Measurements from ENCODE around the gene CASTOR2. TPM values are rescaled to one million over a fixed set of nuclear protein-coding genes. Genes with fewer than 3 reads are reported as not detected.

CASTOR2 gene
- total RNA-seq, 6 experiments from 2014 or later = 2.1 to 10.2 (median 2.8) TPM

GRCh38 chr7:75040512-75040911 lies 76.0 kb downstream of the CASTOR2 start:
- Histone ChIP-seq H3K4me3 (no peak overlapping the region), H3K27ac (no peak overlapping the region), H3K9me3 (no peaks in the 10 kb centered on the region), H3K4me1 (no peaks in the 10 kb centered on the region), H3K36me3 (peaks cover 0 to 18% (median 0%) of the 10 kb centered on the region in 4 donors), H3K27me3 (no peaks in the 10 kb centered on the region)
- no peak for ATAC-seq
- intact Hi-C loops (cut with DNase I) = no loop called here
- TF ChIP-seq CTCF (IDR thresholded peaks at IDR 0.05) (no peak), POLR2A (IDR thresholded peaks at IDR 0.05) (no peak)
- no peak for DNase-seq
- WGBS (ENCODE audit: insufficient coverage, low coverage, low lambda C conversion rate, missing lambda C conversion rate) = 65% methylated on average over 5 of the region's 10 CpGs

- TF ChIP-seq CTCF (IDR thresholded peaks at IDR 0.05) (no peak), POLR2A (IDR thresholded peaks at IDR 0.05) (no peak)
- Histone ChIP-seq H3K27me3 (no peaks in the 10 kb centered on the region), H3K4me3 (no peak overlapping the region), H3K27ac (no peak overlapping the region), H3K9me3 (no peaks in the 10 kb centered on the region), H3K4me1 (peaks cover 0 to 4% (median 0%) of the 10 kb centered on the region in 4 donors), H3K36me3 (peaks cover 0 to 18% (median 0%) of the 10 kb centered on the region in 4 donors)
- DNase-seq (no peak), ATAC-seq (no peak)
- intact Hi-C loops (cut with DNase I) = no loop called here
- WGBS (ENCODE audit: insufficient coverage, low coverage, low lambda C conversion rate, missing lambda C conversion rate) = no CpG with 5 or more reads among the region's 19 CpGs
Observed at GRCh38 chr7:75042286-75042685, 77.8 kb downstream of the CASTOR2 start.

- ATAC-seq = no peak
- intact Hi-C loops (cut with DNase I) = no loop called here
- H3K4me3 ChIP-seq = no peak overlapping the region
- no peak for DNase-seq
- no peaks in the 10 kb centered on the region for H3K27me3 ChIP-seq
- WGBS (ENCODE audit: insufficient coverage, low coverage, low lambda C conversion rate, missing lambda C conversion rate) = 96% methylated on average over 8 of the region's 28 CpGs
- TF ChIP-seq POLR2A (IDR thresholded peaks at IDR 0.05) (no peak), CTCF (IDR thresholded peaks at IDR 0.05) (no peak)
- no peaks in the 10 kb centered on the region for H3K9me3 ChIP-seq
- no peak overlapping the region for H3K27ac ChIP-seq
- peaks cover 0 to 4% (median 0%) of the 10 kb centered on the region in 4 donors for H3K4me1 ChIP-seq
- peaks cover 0 to 22% (median 0%) of the 10 kb centered on the region in 4 donors for H3K36me3 ChIP-seq
Observed at GRCh38 chr7:75042831-75043703, 78.6 kb downstream of the CASTOR2 start.

GRCh38 chr7:75045881-75046280 lies 81.4 kb downstream of the CASTOR2 start:
- TF ChIP-seq POLR2A (IDR thresholded peaks at IDR 0.05) (no peak), CTCF (IDR thresholded peaks at IDR 0.05) (no peak)
- H3K27me3 ChIP-seq = no peaks in the 10 kb centered on the region
- H3K36me3 ChIP-seq = peaks cover 0 to 35% (median 2%) of the 10 kb centered on the region in 4 donors
- DNase-seq (no peak), ATAC-seq (no peak)
- H3K9me3 ChIP-seq = no peaks in the 10 kb centered on the region
- intact Hi-C loops (cut with DNase I) = no loop called here
- H3K4me1 ChIP-seq = peaks cover 0 to 4% (median 0%) of the 10 kb centered on the region in 4 donors
- H3K4me3 ChIP-seq = no peak overlapping the region
- H3K27ac ChIP-seq = no peak overlapping the region
- 84% methylated on average over 9 of the region's 14 CpGs for WGBS (ENCODE audit: insufficient coverage, low coverage, low lambda C conversion rate, missing lambda C conversion rate)

Measured in right lobe of liver (tissue), 6 donors.